IMR-90 (cell line): ENCODE results near the gene RBMS3. TPM values are rescaled to one million over a fixed set of nuclear protein-coding genes. Genes with fewer than 3 reads are reported as not detected.

Source experiments
- ATAC-seq: fragments of 200-7000 bp; cut with Tn5 transposase; 2 replicates; pipeline ENCODE4 v1.9.1; 2020; ENCODE audit warnings: low read depth, mild to moderate bottlenecking, moderate library complexity
- BruUV-seq: library from RNA; stranded (reverse); fragments of 400-500 nt; replicated peaks from 2 replicates; lab custom pipeline; 2021; lab: Mats Ljungman, UMichigan
- CTCF ChIA-PET: fragments of 300-600 bp; formaldehyde crosslinking; extraction: SDS; loops from one replicate; lab custom pipeline; 2021; ENCODE audit warnings: antibody characterized with exemption; lab: Yijun Ruan, JAX
- POLR2A ChIA-PET: fragments of 300-600 bp; sonication (Branson Sonifier 250); formaldehyde crosslinking; loops from one replicate; lab custom pipeline; 2022; ENCODE audit warnings: antibody characterized with exemption; ENCODE audit not compliant: unreplicated experiment; lab: Charles Lee
- DNase-seq: peaks from one replicate; pipeline ENCODE4 v3.0.0; 2013
- H2AFZ ChIP-seq: replicated peaks from 2 replicates; pipeline ENCODE3; 2013; ENCODE audit warnings: low read length, mild to moderate bottlenecking; ENCODE audit not compliant: poor library complexity
- H2AK5ac ChIP-seq: 2 replicates; pipeline ENCODE4 v1.6.1; 2013; ENCODE audit warnings: low read depth, low read length, inconsistent platforms
- H2AK9ac ChIP-seq: replicated peaks from 2 replicates; pipeline ENCODE3; 2013; ENCODE audit warnings: mild to moderate bottlenecking, low read depth, low read length, moderate library complexity; ENCODE audit not compliant: poor library complexity
- H2BK120ac ChIP-seq: 2 replicates; pipeline ENCODE4 v1.6.1; 2013; ENCODE audit warnings: low read depth, low read length, inconsistent platforms
- H2BK15ac ChIP-seq: 3 replicates; pipeline ENCODE4 v1.6.1; 2013; ENCODE audit warnings: low read depth, low read length, inconsistent platforms
- H2BK20ac ChIP-seq: 2 replicates; pipeline ENCODE4 v1.6.1; 2013; ENCODE audit warnings: low read depth, mild to moderate bottlenecking, inconsistent platforms, low read length, moderate library complexity
- H2BK5ac ChIP-seq: 2 replicates; pipeline ENCODE4 v1.6.1; 2013; ENCODE audit warnings: mild to moderate bottlenecking, low read depth, low read length, inconsistent platforms; ENCODE audit not compliant: poor library complexity, severe bottlenecking
- H3K14ac ChIP-seq: replicated peaks from 2 replicates; pipeline ENCODE4 v1.6.1; 2013; ENCODE audit warnings: low read depth, low read length, inconsistent platforms
- H3K18ac ChIP-seq: 2 replicates; pipeline ENCODE4 v1.6.1; 2013; ENCODE audit warnings: low read depth, low read length, control low read depth
- H3K23ac ChIP-seq: 2 replicates; pipeline ENCODE4 v1.6.1; 2013; ENCODE audit warnings: low read depth, low read length, inconsistent platforms
- H3K27ac ChIP-seq: 2 replicates; pipeline ENCODE4 v1.5.1; 2013; ENCODE audit warnings: mild to moderate bottlenecking, control low read depth, low read length; ENCODE audit not compliant: insufficient read depth
- H3K27me3 ChIP-seq: 2 replicates; pipeline ENCODE4 v1.6.1; 2013; ENCODE audit warnings: low read length; ENCODE audit not compliant: control insufficient read depth, insufficient read depth
- H3K36me3 ChIP-seq: 2 replicates; pipeline ENCODE4 v1.6.1; 2013; ENCODE audit warnings: low read length, mixed read lengths; ENCODE audit not compliant: control insufficient read depth, insufficient read depth
- H3K4ac ChIP-seq: 2 replicates; pipeline ENCODE4 v1.6.1; 2013; ENCODE audit warnings: low read depth, low read length, inconsistent platforms
- H3K4me1 ChIP-seq: 2 replicates; pipeline ENCODE4 v1.6.1; 2013; ENCODE audit warnings: low read length, mixed read lengths; ENCODE audit not compliant: control insufficient read depth, insufficient read depth
- H3K4me2 ChIP-seq: 2 replicates; pipeline ENCODE4 v1.6.1; 2013; ENCODE audit warnings: low read depth, mild to moderate bottlenecking, control low read depth, low read length, moderate library complexity
- H3K4me3 ChIP-seq: 2 replicates; pipeline ENCODE4 v1.5.1; 2013; ENCODE audit warnings: low read depth, mild to moderate bottlenecking, control low read depth, low read length, moderate library complexity; ENCODE audit not compliant: insufficient read depth
- H3K56ac ChIP-seq: 2 replicates; pipeline ENCODE4 v1.6.1; 2013; ENCODE audit warnings: low read length, inconsistent platforms; ENCODE audit not compliant: insufficient read depth; ENCODE audit errors: extremely low read depth
- H3K79me1 ChIP-seq, 2 experiments: 2 replicates each; pipeline ENCODE4 v1.6.1; 2013; ENCODE audit warnings: low read length in 2 of 2, inconsistent platforms in 1 of 2, low read depth in 1 of 2
- H3K9ac ChIP-seq: 2 replicates; pipeline ENCODE4 v1.6.1; 2013; ENCODE audit warnings: low read depth, low read length, control low read depth
- H3K9me1 ChIP-seq: 2 replicates; pipeline ENCODE4 v1.6.1; 2013; ENCODE audit warnings: low read length, inconsistent platforms; ENCODE audit not compliant: insufficient read depth
- H3K9me3 ChIP-seq: 2 replicates; pipeline ENCODE4 v1.6.1; 2013; ENCODE audit warnings: low read length; ENCODE audit not compliant: control insufficient read depth, insufficient read depth
- H4K20me1 ChIP-seq: 2 replicates; pipeline ENCODE4 v1.6.1; 2013; ENCODE audit warnings: low read length, inconsistent platforms; ENCODE audit not compliant: insufficient read depth
- H4K5ac ChIP-seq: 2 replicates; pipeline ENCODE4 v1.6.1; 2013; ENCODE audit warnings: mild to moderate bottlenecking, low read depth, low read length, control low read depth
- H4K8ac ChIP-seq, 2 experiments: 2 replicates each; pipeline ENCODE4 v1.6.1; 2013; ENCODE audit warnings: low read depth in 2 of 2, low read length in 2 of 2, control low read depth in 1 of 2, inconsistent platforms in 1 of 2
- H4K91ac ChIP-seq: 2 replicates; pipeline ENCODE4 v1.6.1; 2013; ENCODE audit warnings: low read depth, low read length, inconsistent platforms; ENCODE audit not compliant: insufficient read depth
- BHLHE40 ChIP-seq: fragments of 150-350 bp; IDR thresholded peaks from 2 replicates; pipeline ENCODE4 v1.6.1; 2016; ENCODE audit warnings: mild to moderate bottlenecking, low read depth, low read length
- CEBPB ChIP-seq: IDR thresholded peaks from 2 replicates; pipeline ENCODE4 v1.6.1; 2012; ENCODE audit warnings: low read depth, low read length, improper control_type of control experiment
- CHD1 ChIP-seq: IDR thresholded peaks from 2 replicates; pipeline ENCODE4 v1.6.1; 2012; ENCODE audit warnings: low read depth, low read length, improper control_type of control experiment
- FOS ChIP-seq: fragments of 150-350 bp; IDR thresholded peaks from 2 replicates; pipeline ENCODE4 v1.6.1; 2016; ENCODE audit warnings: low read depth, low read length
- MAZ ChIP-seq: IDR thresholded peaks from 2 replicates; pipeline ENCODE4 v1.6.1; 2012; ENCODE audit warnings: low read depth, mild to moderate bottlenecking, low read length, improper control_type of control experiment, moderate library complexity, borderline replicate concordance
- NFE2L2 ChIP-seq: fragments of 150-350 bp; IDR thresholded peaks from 2 replicates; pipeline ENCODE4 v1.6.1; 2016; ENCODE audit warnings: low read depth, mild to moderate bottlenecking, low read length
- POLR2A ChIP-seq: IDR thresholded peaks from 2 replicates; pipeline ENCODE4 v1.6.1; 2012; ENCODE audit warnings: mild to moderate bottlenecking, low read depth, low read length
- RCOR1 ChIP-seq: IDR thresholded peaks from 2 replicates; pipeline ENCODE4 v1.6.1; 2012; ENCODE audit warnings: mild to moderate bottlenecking, low read length, improper control_type of control experiment; ENCODE audit not compliant: insufficient replicate concordance
- SMC3 ChIP-seq: fragments of 150-350 bp; IDR thresholded peaks from 2 replicates; pipeline ENCODE4 v1.6.1; 2016; ENCODE audit warnings: low read depth, mild to moderate bottlenecking, antibody characterized with exemption, low read length, moderate library complexity
- WGBS, 2 experiments: methylation state at CpG; one replicate each; pipeline versions ENCODE4 v1.1.5 to v1.1.7; 2013; ENCODE audit warnings: missing lambda C conversion rate in 2 of 2; ENCODE audit not compliant: insufficient read length in 1 of 2; ENCODE audit errors: extremely low coverage in 2 of 2; 5-methylcytosine and 5-hydroxymethylcytosine counted together
- dilution Hi-C: fragments of 300-500 bp; cut with HindIII; formaldehyde crosslinking; loops from one replicate; pipeline ENCODE4 v1.14.3; 2018; ENCODE audit warnings: low sequenced_read_pairs; ENCODE audit not compliant: unreplicated experiment
- in situ Hi-C: fragments of 300-500 bp; cut with MboI; formaldehyde crosslinking; loops from 3 replicates; pipeline ENCODE4 v1.14.3; 2019; ENCODE audit warnings: low sequenced_read_pairs, inconsistent platforms, mixed read lengths
- intact Hi-C: fragments of 100-400 bp; cut with micrococcal nuclease; formaldehyde crosslinking; loops from 2 replicates; pipeline ENCODE4 v1.10.0; 2022
- polyA plus RNA-seq, 3 experiments: library from polyadenylated mRNA; depleted of rRNA; stranded (reverse); fragments of >200 nt; gene quantifications; 2 replicates each; pipeline ENCODE4 v1.2.3, GENCODE V29; 2012; ENCODE audit warnings: low replicate concordance in 1 of 3
- total RNA-seq: library from RNA; depleted of rRNA; stranded (reverse); fragments of >200 nt; gene quantifications from 2 replicates; pipeline ENCODE4 v1.2.3, GENCODE V29; 2012
- TF ChIP-seq, protein P1 (sequence below): conservative IDR thresholded peaks from 2 replicates; pipeline ENCODE4 v1.5.1; 2012; ENCODE audit warnings: mild to moderate bottlenecking, low read depth, low read length, improper control_type of control experiment
- TF ChIP-seq, protein P2 (sequence below): fragments of 150-350 bp; IDR thresholded peaks from 2 replicates; pipeline ENCODE4 v1.6.1; 2017; ENCODE audit warnings: mild to moderate bottlenecking, antibody characterized with exemption, low read length, low read depth

Gene RBMS3
- total and polyA plus RNA-seq, 2 of the 4 experiments (the other 2 are of a cell fraction), result 15.2 to 127 TPM

- TF ChIP-seq, protein P1, sequence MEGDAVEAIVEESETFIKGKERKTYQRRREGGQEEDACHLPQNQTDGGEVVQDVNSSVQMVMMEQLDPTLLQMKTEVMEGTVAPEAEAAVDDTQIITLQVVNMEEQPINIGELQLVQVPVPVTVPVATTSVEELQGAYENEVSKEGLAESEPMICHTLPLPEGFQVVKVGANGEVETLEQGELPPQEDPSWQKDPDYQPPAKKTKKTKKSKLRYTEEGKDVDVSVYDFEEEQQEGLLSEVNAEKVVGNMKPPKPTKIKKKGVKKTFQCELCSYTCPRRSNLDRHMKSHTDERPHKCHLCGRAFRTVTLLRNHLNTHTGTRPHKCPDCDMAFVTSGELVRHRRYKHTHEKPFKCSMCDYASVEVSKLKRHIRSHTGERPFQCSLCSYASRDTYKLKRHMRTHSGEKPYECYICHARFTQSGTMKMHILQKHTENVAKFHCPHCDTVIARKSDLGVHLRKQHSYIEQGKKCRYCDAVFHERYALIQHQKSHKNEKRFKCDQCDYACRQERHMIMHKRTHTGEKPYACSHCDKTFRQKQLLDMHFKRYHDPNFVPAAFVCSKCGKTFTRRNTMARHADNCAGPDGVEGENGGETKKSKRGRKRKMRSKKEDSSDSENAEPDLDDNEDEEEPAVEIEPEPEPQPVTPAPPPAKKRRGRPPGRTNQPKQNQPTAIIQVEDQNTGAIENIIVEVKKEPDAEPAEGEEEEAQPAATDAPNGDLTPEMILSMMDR, result no peak
- TF ChIP-seq SMC3 (no peak), CEBPB (no peak), MAZ (no peak), CHD1 (no peak), POLR2A (no peak), FOS (no peak), NFE2L2 (no peak), BHLHE40 (no peak), RCOR1 (no peak)
- TF ChIP-seq, protein P2, sequence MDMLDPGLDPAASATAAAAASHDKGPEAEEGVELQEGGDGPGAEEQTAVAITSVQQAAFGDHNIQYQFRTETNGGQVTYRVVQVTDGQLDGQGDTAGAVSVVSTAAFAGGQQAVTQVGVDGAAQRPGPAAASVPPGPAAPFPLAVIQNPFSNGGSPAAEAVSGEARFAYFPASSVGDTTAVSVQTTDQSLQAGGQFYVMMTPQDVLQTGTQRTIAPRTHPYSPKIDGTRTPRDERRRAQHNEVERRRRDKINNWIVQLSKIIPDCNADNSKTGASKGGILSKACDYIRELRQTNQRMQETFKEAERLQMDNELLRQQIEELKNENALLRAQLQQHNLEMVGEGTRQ, result no peak
- H3K27me3 ChIP-seq, result no peaks in the 10 kb centered on the region
- no peaks in the 10 kb centered on the region; the same call in 1 of the 2 replicates for H3K36me3 ChIP-seq
- H3K4ac ChIP-seq, result no peak overlapping the region
- H3K4me3 ChIP-seq, result no peak overlapping the region
- no peak overlapping the region for H3K27ac ChIP-seq
- peaks cover 4% of the 10 kb centered on the region; the same call in 1 of the 2 replicates for H3K4me1 ChIP-seq
- H2BK15ac ChIP-seq, result no peak overlapping the region
- H2AK9ac ChIP-seq, result no peak overlapping the region
- no peaks in the 10 kb centered on the region for H3K9me3 ChIP-seq
- ChIA-PET POLR2A (no interaction called here), CTCF (no interaction called here)
- no peak for ATAC-seq
- no peak overlapping the region for H2BK5ac ChIP-seq
- no peak overlapping the region for H4K8ac ChIP-seq
- H2BK120ac ChIP-seq, result no peak overlapping the region; the same call in 1 of the 2 replicates
- BruUV-seq, result no TSS peak
- 0 out of 2 replicates have a peak, but pooled peaks cover 2% of the 10 kb centered on the region for H3K9me1 ChIP-seq
- intact Hi-C loops (loop anchor here (10.0 kb wide), 1 partner anchor 183 kb away; the partner anchor contains the start of gene RBMS3), dilution Hi-C loops (no loop called here), in situ Hi-C loops (no loop called here)
- H4K91ac ChIP-seq, result no peak overlapping the region; the same call in 1 of the 2 replicates
- DNase-seq, result no peak
- H2AK5ac ChIP-seq, result no peak overlapping the region
- no peak overlapping the region for H2AFZ ChIP-seq
- H3K79me1 ChIP-seq, result peaks cover 11 to 23% of the 10 kb centered on the region in 2 experiments
- no peak overlapping the region for H3K18ac ChIP-seq
- H3K23ac ChIP-seq, result no peak overlapping the region
- H3K9ac ChIP-seq, result no peak overlapping the region
- no peak overlapping the region for H3K56ac ChIP-seq
- no CpG with 5 or more reads among the region's 4 CpGs for WGBS, 2 experiments
- 0 out of 2 replicates have a peak overlapping the region, but pooled peaks have one; percentile 6 for H3K14ac ChIP-seq
- H2BK20ac ChIP-seq, result no peak overlapping the region
- H3K4me2 ChIP-seq, result no peak overlapping the region
- no peaks in the 10 kb centered on the region for H4K20me1 ChIP-seq
- no peak overlapping the region for H4K5ac ChIP-seq
These were observed 187.3 kb downstream of the RBMS3 start for GRCh38 chr3:29468187-29468586.
